ENCODE data around the gene DLX4. TPM values are rescaled to one million over a fixed set of nuclear protein-coding genes. Genes with fewer than 3 reads are reported as not detected.

Gene DLX4
- total RNA-seq, 1 experiment from 2014 or later: 1.3 TPM

GRCh38 chr17:50020841-50021599 lies 52.0 kb downstream of the DLX4 start:
- Mint-ChIP-seq H3K4me3 (no peak overlapping the region), H3K27ac (no peak overlapping the region), H3K4me1 (no peaks in the 10 kb centered on the region), H3K9me3 (peaks cover 4% of the 10 kb centered on the region), H3K36me3 (no peaks in the 10 kb centered on the region), H3K27me3 (ENCODE audit: low read depth) (peaks cover 13% of the 10 kb centered on the region)
- POLR2A ChIA-PET: no interaction called here
- TF ChIP-seq ZNF423 (CRISPR knock-in tag; IDR thresholded peaks at IDR 0.05) (no peak), NR2C2 (CRISPR knock-in tag; IDR thresholded peaks at IDR 0.05) (no peak), CREB1 (CRISPR knock-in tag; IDR thresholded peaks at IDR 0.05) (no peak), NFE2L1 (CRISPR knock-in tag; IDR thresholded peaks at IDR 0.05) (no peak), IRF1 (CRISPR knock-in tag; IDR thresholded peaks at IDR 0.05) (no peak), HMGXB4 (CRISPR knock-in tag; IDR thresholded peaks at IDR 0.05) (no peak), ZNF263 (CRISPR knock-in tag; IDR thresholded peaks at IDR 0.05; ENCODE audit: low read depth) (no peak), USF1 (CRISPR knock-in tag; IDR thresholded peaks at IDR 0.05) (no peak), ARID4B (CRISPR knock-in tag; IDR thresholded peaks at IDR 0.05; ENCODE audit: borderline replicate concordance) (no peak), NR3C1 (CRISPR knock-in tag; conservative IDR thresholded peaks at IDR 0.05; ENCODE audit: low read depth) (no peak), ZNF138 (CRISPR knock-in tag; conservative IDR thresholded peaks at IDR 0.05) (no peak), ZNF317 (CRISPR knock-in tag; IDR thresholded peaks at IDR 0.05; ENCODE audit: borderline replicate concordance, low read depth) (no peak), GRHL2 (CRISPR knock-in tag; IDR thresholded peaks at IDR 0.05; ENCODE audit: insufficient replicate concordance, severe bottlenecking) (no peak), TCF7 (CRISPR knock-in tag; IDR thresholded peaks at IDR 0.05; ENCODE audit: low read depth) (no peak), MYBL2 (CRISPR knock-in tag; IDR thresholded peaks at IDR 0.05) (no peak), GTF2I (CRISPR knock-in tag; conservative IDR thresholded peaks at IDR 0.05) (no peak), E2F5 (CRISPR knock-in tag; IDR thresholded peaks at IDR 0.05) (no peak), ESRRA (CRISPR knock-in tag; IDR thresholded peaks at IDR 0.05; ENCODE audit: borderline replicate concordance) (no peak)
- ATAC-seq (no peak), DNase-seq (ENCODE audit: low spot score) (no peak)
- CTCF ChIA-PET: interaction anchor here (0.7 to 2.4 kb wide), 4 partner anchors 36 to 73 kb away, joined by 4 to 12 read pairs (median 6); partner anchors contain the start of gene PDK2
